Heart right ventricle (tissue), 16 donors: Measurements from ENCODE around the gene PBRM1. TPM values are rescaled to one million over a fixed set of nuclear protein-coding genes. Genes with fewer than 3 reads are reported as not detected.

Experiments used
- ATAC-seq, 8 donors: fragments of 200-7000 bp; cut with Tn5 transposase; one replicate each; pipeline ENCODE4 v1.9.1; 2020; ENCODE audit warnings: mild to moderate bottlenecking in 8 of 8, moderate library complexity in 8 of 8, moderate number of reproducible peaks in 1 of 8
- DNase-seq, 2 donors: peaks; one replicate each; pipeline ENCODE4 v3.0.0-alpha.2; 2020
- H3K27ac ChIP-seq, 10 donors: fragments of 200-600 bp; sonication (generic) in 2 of 10; one replicate each; pipeline versions ENCODE4 v1.5.0 to v1.8.0; 2020 to 2022; ENCODE audit warnings: mild to moderate bottlenecking in 3 of 10
- H3K27me3 ChIP-seq, 7 donors: fragments of 200-600 bp; one replicate each; pipeline ENCODE4 v1.8.0; 2021 to 2022; ENCODE audit warnings: mild to moderate bottlenecking in 2 of 7
- H3K36me3 ChIP-seq, 9 donors: fragments of 200-600 bp; sonication (generic) in 1 of 9; one replicate each; pipeline versions ENCODE4 v1.5.0 to v1.8.0; 2020 to 2022; ENCODE audit warnings: mild to moderate bottlenecking in 2 of 9
- H3K4me1 ChIP-seq, 9 donors: fragments of 200-600 bp; sonication (generic) in 1 of 9; one replicate each; pipeline versions ENCODE4 v1.5.0 to v1.8.0; 2020 to 2022; ENCODE audit warnings: mild to moderate bottlenecking in 4 of 9
- H3K4me3 ChIP-seq, 10 donors: fragments of 200-600 bp; sonication (generic) in 2 of 10; one replicate each; pipeline versions ENCODE4 v1.5.0 to v1.8.0; 2020 to 2022; ENCODE audit warnings: mild to moderate bottlenecking in 7 of 10, moderate library complexity in 2 of 10
- H3K9me3 ChIP-seq, 11 donors: fragments of 200-600 bp in 10 of 11; sonication (generic) in 2 of 11; one replicate each; pipeline versions ENCODE4 v1.5.0 to v1.8.0; 2013 to 2022; ENCODE audit warnings: mild to moderate bottlenecking in 2 of 11, control low read depth in 1 of 11, moderate library complexity in 1 of 11
- CTCF ChIP-seq, 9 donors: fragments of 200-600 bp; sonication (generic) in 2 of 9; IDR thresholded peaks; one replicate each; pipeline versions ENCODE4 v1.5.0 to v1.8.0; 2021 to 2022; ENCODE audit warnings: antibody characterized with exemption in 9 of 9, mild to moderate bottlenecking in 5 of 9, moderate library complexity in 1 of 9
- WGBS, 2 donors: extraction: QIAGEN DNeasy Blood & Tissue Kit; methylation state at CpG; one replicate each; pipeline ENCODE4 v1.1.7; 2013; ENCODE audit warnings: inconsistent platforms in 1 of 2; 5-methylcytosine and 5-hydroxymethylcytosine counted together
- intact Hi-C, 10 donors: fragments of 100-400 bp; cut with DNase I; formaldehyde crosslinking; loops; one replicate each; pipeline versions ENCODE4 v1.11.1 to v1.14.2; 2022
- polyA plus RNA-seq, 2 donors: library from polyadenylated mRNA; stranded (reverse); fragments of 200-250 nt; gene quantifications; one replicate each; pipeline ENCODE4 v1.2.3, GENCODE V29; 2013
- total RNA-seq, 10 donors: library from RNA; stranded (reverse); fragmentation: NEBNext Ultra II Directional in 3 of 10; extraction: Animal tissue kit (Norgen Biotek cat#: 25700) in 3 of 10; gene quantifications; one replicate each; pipeline versions ENCODE4 v1.2.1 to v1.2.4, GENCODE V29; 2021 to 2023
- donor health status: Arrhythmogenic right ventricular cardiomyopathy.
- donor health status: ischemic (EF 13 %, LVEDD 7.1; RV severe dilation, severe dysfunction).
- donor health status: healthy with polysubstance abuse.
- donor health status: DM: no; HTN: yes; CAD: no.
- donor health status: DM: no; HTN: no; CAD: no.
- donor health status: ischemic (EF 25% LVEDD 6.9; RV normal size, moderate dysfunction).
- donor health status: ischemic (EF 25% LVEDD 5.7; RV mildly dilated, moderate dysfunction).
- donor health status: healthy.
- donor health status: DM: yes; HTN: yes; CAD: no.
- donor health status: Ischemic cardiomyopathy.
- donor health status: ischemic (EF 35%, LVEDD 5.7; RV mildly dilated, moderate dysfunction).
- donor health status: nonischemic (EF 11% LVEDD 7.7; RV severe dilation, severe dysfunction).
- donor health status: DM: yes; HTN: yes; CAD: no.
- donor health status: PGD.
- donor health status: ischemic (EF 29% LVEDD 5.4; RV normal size, mild dysfunction).
- donor health status: nonischemic (EF 23%, LVEDD 6.1; RV moderate dilation, normal function).

PBRM1 gene
- total and polyA plus RNA-seq, 12 donors = 6.0 to 63.9 (median 50.8) TPM

GRCh38 chr3:52529376-52530333, 156.1 kb downstream of the PBRM1 start:
- intact Hi-C loops = loop anchor here in 3 of 10 donors (5.0 kb wide), 2 partner anchors 37 to 47 kb away; no protein-coding TSS in a partner anchor
- peak overlapping the region; percentile 70 to 91 (median 83) for H3K27ac ChIP-seq
- peak; percentile 10 to 75 (median 62) for ATAC-seq
- H3K9me3 ChIP-seq = no peaks in the 10 kb centered on the region
- TF ChIP-seq CTCF (IDR thresholded peaks at IDR 0.05) = no peak
- no peak overlapping the region for H3K4me3 ChIP-seq
- H3K27me3 ChIP-seq = no peaks in the 10 kb centered on the region
- WGBS, 2 donors = 42 to 48% methylated on average over 12 of the region's 12 CpGs
- DNase-seq = peak in 1 of 2 donors; percentile 84
- H3K4me1 ChIP-seq = peaks cover 54 to 94% (median 75%) of the 10 kb centered on the region in 9 donors
- H3K36me3 ChIP-seq = peaks cover 0 to 45% (median 7%) of the 10 kb centered on the region in 9 donors

- peak in 1 of 2 donors; percentile 16 for DNase-seq
Observed at GRCh38 chr3:52528586-52529375, 156.9 kb downstream of the PBRM1 start.

GRCh38 chr3:52527732-52528585, 157.8 kb downstream of the PBRM1 start:
- DNase-seq (peak in 1 of 2 donors; percentile 14), ATAC-seq (no peak)
- Histone ChIP-seq H3K4me1 (peaks cover 54 to 88% (median 71%) of the 10 kb centered on the region in 9 donors), H3K9me3 (no peaks in the 10 kb centered on the region), H3K36me3 (peaks cover 0 to 62% (median 19%) of the 10 kb centered on the region in 9 donors), H3K27me3 (no peaks in the 10 kb centered on the region), H3K27ac (peak overlapping the region in 5 of 10 donors; percentile 22 to 91 (median 77)), H3K4me3 (no peak overlapping the region)
- intact Hi-C loops = loop anchor here in 1 of 10 donors (5.0 kb wide), 1 partner anchor 36 kb away; no protein-coding TSS in a partner anchor
- WGBS, 2 donors = 83 to 89% methylated on average over 18 of the region's 18 CpGs
- TF ChIP-seq CTCF (IDR thresholded peaks at IDR 0.05) = no peak

More at GRCh38 chr3:52528586-52529375, 156.9 kb downstream of the PBRM1 start:
- no peaks in the 10 kb centered on the region for H3K27me3 ChIP-seq
- H3K4me1 ChIP-seq = peaks cover 57 to 92% (median 75%) of the 10 kb centered on the region in 9 donors
- peak overlapping the region in 8 of 10 donors; percentile 70 to 91 (median 84) for H3K27ac ChIP-seq
- 86 to 87% methylated on average over 25 of the region's 25 CpGs for WGBS, 2 donors
- peaks cover 0 to 54% (median 16%) of the 10 kb centered on the region in 9 donors for H3K36me3 ChIP-seq
- TF ChIP-seq CTCF (IDR thresholded peaks at IDR 0.05) = no peak
- intact Hi-C loops = loop anchor here in 1 of 10 donors (5.0 kb wide), 1 partner anchor 36 kb away; no protein-coding TSS in a partner anchor
- no peaks in the 10 kb centered on the region for H3K9me3 ChIP-seq
- no peak overlapping the region for H3K4me3 ChIP-seq
- ATAC-seq = no peak
